Stimulated activated CD8-positive, alpha-beta memory T cell treated with anti-CD3 and anti-CD28 coated beads, Interleukin-2, amount 100 ng/mL, for 48 hours (primary cell): ENCODE measurements around the gene DOCK2.
A peak's percentile ranks its signal among the peaks of the same experiment; 100 is the strongest.
"Not testable (repeated sequence)": the region's sequence is repeated elsewhere in the genome, so short reads cannot be mapped to it uniquely, and the experiment has no call there.

Experiments
- DNase-seq, 2 donors: peaks; one replicate each; pipeline ENCODE4 v3.0.0-alpha.2; 2020; ENCODE audit warnings: low read depth in 2 of 2

DOCK2 gene

DNA sequence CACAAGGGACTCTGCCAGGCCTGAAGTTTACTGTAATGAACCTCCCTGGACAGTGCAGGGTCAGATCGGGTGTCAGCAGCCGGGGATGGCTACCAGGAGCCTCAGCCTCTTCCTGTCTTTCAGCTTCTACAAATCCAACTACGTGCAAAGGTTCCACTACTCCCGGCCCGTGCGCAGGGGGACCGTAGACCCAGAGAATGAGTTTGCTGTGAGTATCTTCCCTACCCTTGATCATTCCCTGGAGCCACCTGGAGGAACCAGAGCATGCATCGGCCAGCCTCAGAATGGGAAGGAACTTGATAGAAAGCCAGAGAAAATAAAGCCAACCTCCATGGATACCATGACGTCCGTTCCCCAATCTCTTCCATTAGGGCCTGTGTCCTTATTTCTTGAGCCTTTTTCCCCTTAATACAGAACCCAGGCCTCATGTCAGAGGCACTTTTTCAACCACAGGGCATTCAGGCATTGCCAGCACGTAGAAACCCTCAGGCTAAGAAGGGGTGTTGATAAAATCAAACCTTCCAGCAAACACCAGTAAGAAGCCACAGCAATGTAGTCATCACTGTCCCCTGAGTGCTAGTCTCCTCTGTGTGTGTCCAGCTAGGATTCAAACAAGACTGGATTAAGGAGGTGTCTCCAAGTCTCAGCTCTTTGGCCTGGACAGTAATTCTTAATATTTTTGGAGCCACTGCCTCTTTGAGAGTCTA is 419.6 kb downstream of the DOCK2 start:
- no peak for DNase-seq

DNA sequence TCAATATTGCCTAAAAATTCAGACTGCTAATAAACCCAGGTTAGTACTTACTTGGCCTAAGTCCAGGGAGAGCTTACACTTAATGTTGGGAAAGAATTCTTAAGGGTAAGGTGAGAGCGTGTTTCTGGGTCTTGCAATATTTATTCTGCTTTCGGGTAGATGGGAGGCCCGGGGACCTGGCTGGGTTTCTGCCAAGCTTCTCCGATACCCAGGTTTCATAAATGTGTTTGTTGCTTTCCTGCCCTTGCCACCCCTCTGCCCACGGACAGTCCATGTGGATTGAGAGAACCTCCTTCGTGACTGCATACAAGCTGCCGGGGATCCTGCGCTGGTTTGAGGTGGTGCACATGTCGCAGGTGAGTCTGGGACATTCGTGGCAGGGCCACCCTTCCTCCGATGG is 420.2 kb downstream of the DOCK2 start:
- no peak for DNase-seq

DNA sequence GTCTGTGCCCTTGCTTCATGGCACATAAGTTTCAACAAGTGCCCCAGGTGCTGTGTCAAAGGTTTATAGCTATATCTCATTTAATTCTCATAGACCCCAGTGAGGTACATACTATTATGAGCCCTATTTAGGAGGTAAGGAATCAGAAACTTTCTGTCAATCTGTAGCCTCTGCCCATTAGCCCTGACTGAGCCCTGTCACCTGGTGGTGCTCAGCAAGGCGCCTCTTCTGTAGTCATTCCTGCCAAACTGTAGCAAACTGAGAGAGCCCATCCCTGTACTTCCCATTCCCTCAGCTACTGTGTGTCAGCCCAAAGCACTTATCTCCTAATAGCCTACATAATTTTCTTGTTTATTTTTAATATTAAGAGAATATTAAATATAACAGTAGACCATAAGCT is 422.1 kb downstream of the DOCK2 start:
- DNase-seq: no peak

DNA sequence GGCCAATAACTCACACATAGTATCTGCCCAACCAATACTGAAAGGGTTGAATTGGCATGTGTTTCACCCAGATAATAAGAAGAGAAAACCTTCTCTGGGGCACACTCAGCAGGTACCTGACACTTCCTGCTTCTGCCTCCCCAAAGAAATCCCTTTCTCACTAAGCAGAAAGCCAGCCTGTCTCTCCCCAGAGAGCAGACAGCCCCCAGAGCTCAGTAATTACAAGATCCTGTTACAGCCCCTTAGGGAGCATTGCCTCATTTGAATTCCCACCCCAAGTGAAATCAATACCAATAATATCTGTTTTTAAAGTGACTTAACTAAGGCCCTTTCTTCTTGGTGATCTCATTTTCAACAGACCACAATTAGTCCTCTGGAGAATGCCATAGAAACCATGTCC is 430.1 kb downstream of the DOCK2 start:
- DNase-seq: no peak

DNA sequence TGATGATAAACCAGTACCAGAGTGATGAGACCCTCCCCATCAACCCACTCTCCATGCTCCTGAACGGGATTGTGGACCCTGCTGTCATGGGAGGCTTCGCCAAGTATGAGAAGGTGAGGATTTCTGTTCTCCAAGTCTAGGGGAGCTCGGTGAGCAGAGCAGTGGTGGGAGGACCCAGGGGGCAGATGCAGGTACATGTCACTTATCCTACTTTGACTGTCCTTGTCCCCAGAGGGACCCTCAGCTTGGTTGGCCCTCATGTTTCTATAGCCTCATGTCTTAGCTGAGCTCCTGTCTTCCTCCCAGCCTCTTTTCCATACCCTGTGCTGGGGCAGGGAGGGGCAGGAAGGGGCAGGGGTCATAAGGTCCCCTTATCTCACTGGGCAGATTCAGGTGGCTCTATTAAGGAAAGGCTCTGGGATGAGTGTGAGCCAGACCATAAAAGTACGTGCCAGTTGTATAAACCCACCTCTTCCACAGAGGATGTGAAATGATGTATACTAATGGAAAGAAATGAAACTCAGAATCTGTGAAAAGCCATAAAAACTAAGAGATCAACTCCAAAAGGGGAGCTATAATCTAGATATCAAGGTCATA is 430.6 kb downstream of the DOCK2 start:
- DNase-seq: no peak

DNA sequence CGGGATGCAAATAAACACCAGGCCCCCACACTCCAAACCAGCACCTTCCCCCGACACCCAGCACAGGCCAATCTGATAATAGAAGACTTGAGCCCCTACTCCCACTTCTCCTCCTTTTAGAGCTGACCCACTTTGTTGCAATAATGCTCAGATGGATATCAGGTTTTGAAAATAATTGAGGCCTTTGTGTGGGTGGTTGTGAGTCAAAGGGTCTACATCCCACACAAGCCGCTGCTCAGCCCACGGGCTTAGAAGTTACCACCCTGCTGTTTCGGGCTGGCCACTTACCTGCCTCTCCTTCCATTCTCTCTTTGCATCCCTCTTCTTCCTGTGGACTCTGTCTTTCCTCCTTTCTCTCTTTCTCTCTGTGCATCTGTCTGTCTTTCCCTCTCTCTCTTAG is 432.4 kb downstream of the DOCK2 start:
- DNase-seq: no peak

DNA sequence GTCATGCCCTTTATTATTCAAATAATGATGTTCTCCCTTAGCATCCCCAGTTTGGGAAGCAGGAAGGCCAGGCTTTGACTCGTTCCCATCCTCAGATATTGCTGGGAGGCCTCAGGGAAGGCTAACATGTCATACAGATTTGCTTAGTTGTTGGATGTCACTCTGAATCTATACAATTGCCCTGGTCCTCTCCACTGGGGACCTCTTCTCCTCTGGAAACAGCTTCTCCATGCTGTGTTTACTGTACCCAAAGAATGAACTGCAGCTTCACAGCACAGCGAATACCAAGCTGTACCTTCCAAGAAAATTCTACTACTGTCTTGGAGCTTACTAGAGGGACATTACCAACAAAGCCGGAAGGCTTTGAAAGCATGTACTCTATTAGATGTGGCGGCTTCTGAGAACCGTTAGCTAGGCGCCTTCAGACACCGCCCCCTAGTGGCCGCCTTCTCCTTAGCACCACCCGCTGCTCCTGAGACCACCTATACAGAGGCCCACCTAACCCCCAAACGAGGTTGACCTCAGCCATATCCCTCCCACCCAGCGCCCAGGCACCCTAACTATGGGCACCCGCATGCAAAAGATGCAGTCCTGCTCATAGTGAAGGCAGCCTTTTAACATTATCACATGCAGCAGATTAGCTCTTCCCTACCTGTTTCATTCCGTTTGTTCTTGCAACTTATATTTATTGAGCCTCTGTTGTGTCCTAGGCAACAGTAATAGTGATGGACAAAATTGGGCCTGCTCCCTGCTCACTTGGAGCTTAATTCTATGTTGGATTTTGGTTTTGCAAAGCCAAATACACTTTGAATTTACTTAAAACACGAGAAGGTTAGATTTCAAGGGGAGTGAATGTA is 433.7 kb downstream of the DOCK2 start:
- peak; percentile 10 to 17 for DNase-seq

DNA sequence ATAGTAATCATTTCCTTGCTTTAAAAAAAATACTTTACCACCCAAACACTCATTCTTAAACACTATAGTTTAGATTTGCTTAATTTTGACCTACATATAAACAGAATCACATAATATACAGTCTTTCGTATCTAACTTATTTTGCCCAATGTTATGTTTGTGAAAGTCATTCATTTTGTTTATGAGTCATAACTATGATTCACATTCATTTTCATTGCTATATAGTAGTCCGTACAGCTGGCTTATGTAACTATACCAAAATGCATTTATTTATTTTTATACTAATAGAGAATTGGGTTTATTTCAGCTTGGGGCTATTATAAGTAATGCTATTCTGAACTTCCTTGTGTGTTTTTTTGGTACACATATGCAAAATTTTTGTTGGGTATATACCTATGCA is 434.7 kb downstream of the DOCK2 start:
- no peak for DNase-seq

DNA sequence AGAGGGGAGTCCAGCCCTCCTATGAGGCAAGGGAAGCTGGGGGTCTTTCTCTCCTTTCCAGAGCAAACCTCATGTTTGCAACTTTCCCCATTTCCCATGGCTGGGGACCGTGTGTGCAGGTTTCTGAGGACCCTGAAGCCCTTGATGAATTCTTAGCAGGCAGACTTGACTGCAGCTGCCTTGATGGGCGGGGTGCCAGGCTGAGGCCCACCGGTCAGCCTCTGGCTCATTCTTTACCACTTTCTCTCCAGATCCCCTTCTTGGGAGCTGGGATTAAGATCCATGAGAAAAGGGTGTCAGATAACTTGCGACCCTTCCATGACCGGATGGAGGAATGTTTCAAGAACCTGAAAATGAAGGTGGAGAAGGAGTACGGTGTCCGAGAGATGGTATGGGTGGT is 438.6 kb downstream of the DOCK2 start:
- no peak for DNase-seq

DNA sequence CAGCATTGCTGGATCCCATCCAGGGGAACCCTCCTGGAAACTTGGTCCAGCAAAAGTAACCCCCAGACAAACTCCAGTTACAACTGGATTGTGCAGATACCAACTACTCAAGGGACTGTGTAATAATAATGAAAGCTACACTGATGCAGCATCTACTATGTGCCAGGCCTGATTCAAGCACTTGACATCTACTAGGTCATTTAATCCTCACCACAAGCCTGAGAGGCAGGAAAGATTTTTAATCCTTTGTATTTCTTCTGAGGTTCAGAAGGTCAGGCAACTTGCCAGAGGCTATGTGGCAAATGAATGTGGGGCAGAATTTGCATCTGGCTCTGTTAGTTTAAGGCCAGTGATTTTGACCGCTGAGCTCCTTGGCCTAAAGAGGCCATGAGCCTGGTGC is 439.1 kb downstream of the DOCK2 start:
- no peak for DNase-seq

DNA sequence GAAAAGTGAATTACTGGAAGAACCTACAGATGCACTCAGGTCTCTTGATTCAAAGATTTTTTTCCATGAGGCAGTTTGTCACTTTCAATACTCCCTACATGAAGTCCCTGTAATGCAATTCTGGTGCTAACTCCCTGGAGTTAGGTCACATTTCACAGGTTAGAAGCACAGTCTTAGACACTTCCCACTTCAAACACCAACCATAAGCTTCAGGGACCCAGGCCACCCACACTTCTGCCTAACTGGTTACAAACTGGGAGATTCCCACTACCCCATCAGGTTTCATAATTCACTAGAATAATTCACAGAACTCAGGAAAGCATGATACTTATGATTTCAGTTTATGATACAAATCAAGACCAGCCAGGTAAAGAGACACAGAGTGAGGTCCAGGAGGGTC is 439.7 kb downstream of the DOCK2 start:
- no peak for DNase-seq

DNA sequence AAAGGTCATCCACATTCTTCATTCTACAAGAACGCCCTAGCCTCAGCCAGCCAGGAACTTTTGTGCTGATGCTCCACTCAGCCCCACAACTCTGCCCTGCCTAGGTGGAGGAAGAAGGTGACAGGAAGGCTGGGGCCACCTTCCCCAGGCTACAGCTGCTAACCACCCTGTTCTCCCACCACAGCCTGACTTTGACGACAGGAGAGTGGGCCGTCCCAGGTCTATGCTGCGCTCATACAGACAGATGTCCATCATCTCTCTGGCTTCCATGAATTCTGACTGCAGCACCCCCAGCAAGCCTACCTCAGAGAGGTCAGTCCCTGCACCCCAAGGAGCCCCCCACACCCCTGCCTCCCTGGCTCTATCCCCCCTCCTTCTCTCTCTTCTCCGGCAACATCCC is 440.5 kb downstream of the DOCK2 start:
- no peak for DNase-seq

DNA sequence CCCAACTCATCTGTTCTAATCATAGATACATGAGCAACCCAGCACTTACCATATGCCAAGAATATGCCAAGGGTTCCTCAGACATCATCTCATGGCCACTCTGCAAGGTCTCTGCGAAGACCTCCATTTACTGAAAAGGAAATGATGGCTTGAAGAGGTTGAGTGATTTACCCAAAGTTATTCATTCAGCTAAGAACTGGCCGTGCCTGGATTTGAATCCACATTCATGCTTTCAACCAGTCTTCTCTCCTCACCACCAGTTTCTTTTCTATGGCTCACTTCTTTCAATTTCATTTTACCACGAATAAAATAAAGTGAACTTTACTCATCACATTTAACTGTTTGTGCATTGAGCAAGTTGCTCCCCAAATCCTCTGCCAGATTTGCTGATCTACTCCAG is 441.4 kb downstream of the DOCK2 start:
- DNase-seq: no peak

DNA sequence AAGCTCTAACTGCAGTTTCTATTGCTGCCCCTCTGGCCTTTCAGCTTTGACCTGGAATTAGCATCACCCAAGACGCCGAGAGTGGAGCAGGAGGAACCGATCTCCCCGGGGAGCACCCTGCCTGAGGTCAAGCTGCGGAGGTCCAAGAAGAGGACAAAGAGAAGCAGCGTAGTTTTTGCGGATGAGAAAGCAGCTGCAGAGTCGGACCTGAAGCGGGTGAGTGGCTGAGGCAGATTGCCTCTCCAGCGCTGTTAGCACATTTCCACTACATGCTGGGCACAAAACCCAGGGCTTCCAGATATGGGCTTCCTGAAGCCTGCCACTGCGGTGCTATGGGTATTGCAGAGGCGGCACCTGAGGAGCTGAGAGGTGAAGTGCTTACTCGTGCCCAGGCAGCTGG is 441.9 kb downstream of the DOCK2 start:
- no peak for DNase-seq

DNA sequence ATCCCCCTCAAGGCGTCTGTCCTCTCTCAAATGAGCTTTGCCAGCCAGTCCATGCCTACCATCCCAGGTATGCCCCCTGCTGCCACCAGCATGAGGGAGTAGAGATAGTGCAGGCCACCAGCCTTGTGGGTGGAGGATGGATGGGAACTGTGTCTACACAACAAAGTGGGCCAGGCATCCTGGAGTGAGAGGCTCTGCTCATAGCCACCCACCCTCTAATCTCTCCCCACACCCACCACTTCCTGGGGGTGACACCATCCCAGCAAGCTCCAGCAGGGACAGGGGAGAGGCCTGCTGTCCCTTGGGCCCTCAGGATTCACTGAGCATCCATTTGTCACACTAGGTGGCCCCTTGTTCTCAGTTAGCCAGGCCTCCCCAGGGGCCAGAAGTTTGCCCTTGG is 443.1 kb downstream of the DOCK2 start:
- DNase-seq: no peak

DNA sequence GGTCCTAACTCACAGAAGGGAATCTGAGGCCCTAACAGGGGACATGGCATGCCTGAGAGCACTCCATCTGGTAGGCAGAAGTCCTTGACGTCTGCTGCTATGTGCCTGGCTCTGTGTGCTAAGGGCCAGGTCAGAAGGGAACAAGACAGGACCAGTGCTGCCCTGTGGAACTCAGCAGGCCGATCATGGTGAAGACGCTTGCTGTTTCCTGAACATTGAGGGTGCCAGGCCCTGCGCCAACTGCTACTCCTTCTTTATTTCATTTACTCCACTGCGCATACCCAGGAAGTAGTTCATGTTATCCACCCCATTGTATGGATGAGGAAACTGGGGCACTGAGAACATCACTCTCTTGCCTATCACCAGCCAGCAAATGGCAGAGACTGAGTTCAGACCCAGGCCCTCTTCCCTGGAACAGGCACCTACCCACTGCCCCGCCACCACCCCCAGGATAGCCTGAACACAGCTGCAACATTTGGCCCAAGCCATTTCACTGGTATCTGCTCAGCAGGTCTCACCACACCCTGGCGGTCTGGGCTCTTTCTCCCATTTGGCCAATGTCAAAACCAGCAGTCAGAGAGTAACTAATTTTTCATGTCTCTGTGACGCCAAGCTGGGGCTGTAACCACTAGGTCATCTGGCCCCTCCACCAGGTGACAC is 443.8 kb downstream of the DOCK2 start:
- no peak for DNase-seq

DNA sequence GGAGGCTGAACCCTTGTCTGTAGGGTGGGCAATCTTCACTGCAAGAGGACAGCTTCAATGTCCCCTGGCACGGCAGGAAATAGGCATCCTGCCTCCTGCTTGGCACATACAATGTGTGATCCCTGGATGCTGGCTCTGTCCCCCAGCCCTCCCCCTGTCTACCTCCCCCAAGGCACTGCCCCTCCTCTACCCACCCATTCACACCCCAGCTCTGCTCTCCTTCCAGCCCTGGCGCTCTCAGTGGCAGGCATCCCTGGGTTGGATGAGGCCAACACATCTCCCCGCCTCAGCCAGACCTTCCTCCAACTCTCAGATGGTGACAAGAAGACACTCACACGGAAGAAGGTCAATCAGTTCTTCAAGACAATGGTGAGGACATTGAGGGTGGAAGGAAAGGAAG is 444.5 kb downstream of the DOCK2 start:
- DNase-seq: no peak

DNA sequence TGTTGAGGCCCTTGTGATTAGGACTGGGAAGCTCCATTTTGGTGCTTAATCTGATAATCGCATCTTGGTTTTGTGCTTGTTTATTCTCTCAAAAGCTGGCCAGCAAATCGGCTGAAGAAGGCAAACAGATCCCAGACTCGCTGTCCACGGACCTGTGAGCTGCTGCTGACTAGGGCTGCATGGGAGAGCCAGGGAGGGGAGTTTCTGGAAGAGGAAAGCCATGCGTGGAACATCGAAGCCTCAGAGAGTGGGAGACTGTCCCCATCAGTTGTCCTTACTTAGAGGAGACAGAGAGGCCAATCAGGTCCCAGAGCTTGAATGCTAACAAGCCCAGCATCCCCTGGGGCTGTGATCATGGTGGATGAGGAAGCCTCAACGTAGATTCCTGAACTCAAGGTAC is 445.6 kb downstream of the DOCK2 start:
- DNase-seq: no peak

DNA sequence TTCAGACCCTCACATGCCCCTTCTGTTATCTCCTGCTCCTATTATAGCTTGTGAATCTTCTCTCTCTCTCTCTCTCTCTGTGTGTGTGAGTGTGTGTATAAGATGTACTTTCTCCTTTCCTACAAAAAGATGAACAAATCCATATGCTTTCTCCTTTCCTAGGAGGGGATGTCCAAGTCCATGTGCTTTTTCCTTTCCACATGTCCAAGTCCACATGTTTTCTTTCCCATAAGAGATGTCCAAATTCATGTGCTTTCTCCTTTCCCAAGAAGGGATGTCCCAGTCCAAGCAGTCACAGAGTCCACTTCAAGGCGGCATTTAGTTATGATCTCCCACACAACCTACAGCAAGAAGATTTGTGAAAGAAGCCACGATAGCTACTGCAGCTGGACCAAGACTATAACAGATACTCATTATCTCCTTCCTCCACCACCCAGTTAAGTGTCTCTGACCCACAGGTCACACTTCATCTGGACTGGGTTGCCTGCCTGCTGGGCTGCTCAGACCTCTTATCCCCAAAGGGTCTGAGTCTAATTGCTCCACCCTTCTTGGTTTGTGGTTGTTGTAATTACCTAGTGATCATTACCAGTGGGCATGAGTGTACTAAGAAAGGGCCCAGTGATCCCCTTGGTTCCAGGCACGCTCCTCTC is 450.2 kb downstream of the DOCK2 start:
- no peak for DNase-seq

DNA sequence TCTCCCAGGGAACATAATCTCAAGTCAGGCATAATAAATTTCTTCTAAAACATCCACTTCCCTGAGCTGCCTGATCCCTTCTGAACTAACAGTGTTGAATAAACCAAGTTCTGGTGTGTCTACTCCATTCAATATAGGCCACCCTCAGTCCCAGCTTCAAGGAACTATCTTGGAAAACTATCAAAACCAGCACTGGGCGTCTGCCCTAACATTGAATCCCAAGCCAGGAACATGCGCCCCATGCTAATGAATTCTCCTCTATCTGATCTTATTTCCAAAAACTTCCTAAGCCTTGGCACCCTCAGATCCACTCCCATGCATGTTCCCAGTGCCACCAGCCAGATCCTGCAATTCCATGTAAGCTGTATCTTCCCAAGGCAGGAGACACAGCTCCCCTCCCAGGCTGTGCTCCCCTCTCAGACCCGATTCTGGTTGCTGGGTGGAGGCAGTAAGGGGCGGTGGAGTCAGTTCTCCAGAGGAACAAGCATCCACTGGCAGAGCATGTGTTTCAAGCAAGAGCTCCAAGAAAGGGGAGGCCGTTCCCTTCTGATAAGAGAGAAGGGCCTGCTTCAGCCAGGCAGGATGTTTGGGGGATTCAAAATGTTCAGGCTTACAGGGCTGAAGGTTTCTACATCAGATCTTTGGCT is 455.5 kb downstream of the DOCK2 start:
- DNase-seq: no peak

DNA sequence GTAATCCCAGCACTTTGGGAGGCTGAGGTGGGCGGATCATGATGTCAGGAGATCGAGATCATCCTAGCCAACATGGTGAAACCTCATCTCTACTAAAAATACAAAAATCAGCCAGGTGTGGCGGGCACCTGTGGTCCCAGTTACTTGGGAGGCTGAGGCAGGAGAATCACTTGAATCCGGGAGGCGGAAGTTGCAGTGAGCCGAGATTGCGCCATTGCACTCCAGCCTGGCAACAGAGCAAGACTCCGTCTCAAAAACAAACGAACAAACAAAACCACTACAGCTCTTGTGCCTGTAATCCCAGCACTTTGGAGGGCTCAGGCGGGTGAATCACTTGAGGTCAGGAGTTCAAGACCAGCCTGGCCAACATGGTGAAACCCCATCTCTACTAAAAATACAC is 457.3 kb downstream of the DOCK2 start:
- not testable (repeated sequence) for DNase-seq
